H1 (cell line): ENCODE data around the gene TMEM174. TPM values are rescaled to one million over a fixed set of nuclear protein-coding genes. Genes with fewer than 3 reads are reported as not detected.

Experiments
- CTCF ChIA-PET: fragments of 300-600 bp; sonication (Branson Sonifier 250); formaldehyde crosslinking; loops from one replicate; lab custom pipeline; 2021; ENCODE audit not compliant: partially characterized antibody; lab: Charles Lee
- POLR2A ChIA-PET: fragments of 300-600 bp; sonication (Branson Sonifier 250); formaldehyde crosslinking; loops from one replicate; lab custom pipeline; 2021; ENCODE audit warnings: inconsistent platforms; ENCODE audit not compliant: partially characterized antibody; lab: Charles Lee
- DNase-seq, 2 experiments: peaks; one replicate each; pipeline versions ENCODE4 v3.0.0 to v3.0.0-alpha.2; 2010 to 2022; ENCODE audit warnings: low spot score in 2 of 2, low read depth in 1 of 2, mixed read lengths in 1 of 2
- FAIRE-seq: peaks from 2 replicates; lab custom pipeline; 2011; peaks lifted over from hg19 to GRCh38; lab: Jason Lieb, UNC
- H2AFZ ChIP-seq: 2 replicates; pipeline ENCODE4 v1.8.1; 2012; ENCODE audit warnings: low read length, inconsistent platforms
- H2AK5ac ChIP-seq: 2 replicates; pipeline ENCODE4 v1.6.1; 2013; ENCODE audit warnings: low read depth, low read length
- H2BK120ac ChIP-seq: replicated peaks from 2 replicates; pipeline ENCODE3; 2013; ENCODE audit warnings: low read depth, low read length, inconsistent platforms
- H2BK12ac ChIP-seq: 2 replicates; pipeline ENCODE4 v1.6.1; 2013; ENCODE audit warnings: low read depth, low read length
- H2BK15ac ChIP-seq: 2 replicates; pipeline ENCODE4 v1.6.1; 2013; ENCODE audit warnings: low read length
- H2BK20ac ChIP-seq: 2 replicates; pipeline ENCODE4 v1.6.1; 2013; ENCODE audit warnings: low read length
- H2BK5ac ChIP-seq: 2 replicates; pipeline ENCODE4 v1.6.1; 2013; ENCODE audit warnings: low read depth, low read length
- H3K14ac ChIP-seq: 2 replicates; pipeline ENCODE4 v1.6.1; 2013; ENCODE audit warnings: inconsistent platforms; ENCODE audit not compliant: insufficient read length
- H3K18ac ChIP-seq: 2 replicates; pipeline ENCODE4 v1.6.1; 2013; ENCODE audit warnings: low read length; ENCODE audit errors: extremely low read depth
- H3K23ac ChIP-seq: 2 replicates; pipeline ENCODE4 v1.6.1; 2013; ENCODE audit warnings: inconsistent platforms; ENCODE audit not compliant: insufficient read length
- H3K23me2 ChIP-seq: 2 replicates; pipeline ENCODE4 v1.6.1; 2013; ENCODE audit warnings: low read depth, low read length
- H3K27ac ChIP-seq: 2 replicates; pipeline ENCODE4 v1.6.1; 2011; ENCODE audit warnings: low read depth, low read length, inconsistent platforms
- H3K27me3 ChIP-seq, 4 experiments: replicated peaks in 1 of 4; 1 replicate in 1 of 4; 2 replicates in 3 of 4; pipeline versions ENCODE4 v1.6.1 to v1.8.1; 2011 to 2013; ENCODE audit warnings: low read length in 3 of 4, mild to moderate bottlenecking in 3 of 4, inconsistent platforms in 2 of 4, mixed read lengths in 2 of 4, moderate library complexity in 1 of 4; ENCODE audit not compliant: control insufficient read depth in 3 of 4, insufficient read depth in 3 of 4; ENCODE audit errors: extremely low read depth in 1 of 4
- H3K36me3 ChIP-seq, 4 experiments: 2 replicates each; pipeline versions ENCODE4 v1.6.1 to v1.8.1; 2011 to 2013; ENCODE audit warnings: mild to moderate bottlenecking in 4 of 4, low read length in 3 of 4, moderate library complexity in 2 of 4, control low read depth in 1 of 4, inconsistent platforms in 1 of 4; ENCODE audit not compliant: insufficient read depth in 4 of 4, control insufficient read depth in 2 of 4
- H3K4ac ChIP-seq: replicated peaks from 2 replicates; pipeline ENCODE3; 2013; ENCODE audit warnings: low read length, low read depth, mixed read lengths, inconsistent platforms; ENCODE audit not compliant: insufficient read length
- H3K4me1 ChIP-seq, 4 experiments: replicated peaks in 1 of 4; 1 replicate in 1 of 4; 2 replicates in 3 of 4; pipeline versions ENCODE4 v1.6.1 to v1.8.1; 2011 to 2013; ENCODE audit warnings: low read length in 3 of 4, inconsistent platforms in 2 of 4, mixed read lengths in 1 of 4; ENCODE audit not compliant: insufficient read depth in 4 of 4, control insufficient read depth in 3 of 4
- H3K4me2 ChIP-seq, 2 experiments: 2 replicates each; pipeline versions ENCODE4 v1.6.1 to v1.8.1; 2011 to 2013; ENCODE audit warnings: low read depth in 2 of 2, low read length in 2 of 2, control low read depth in 1 of 2, inconsistent platforms in 1 of 2, mild to moderate bottlenecking in 1 of 2; ENCODE audit not compliant: insufficient read depth in 1 of 2
- H3K4me3 ChIP-seq, 4 experiments: fragments of 200-600, 300-600 bp in 1 of 4; sonication (generic), shearing (Covaris generic), sonication (Bioruptor Twin) in 1 of 4; 2 replicates each; pipeline versions ENCODE4 v1.5.1 to v1.8.1; 2011 to 2016; ENCODE audit warnings: low read length in 4 of 4, low read depth in 3 of 4, control low read depth in 2 of 4, inconsistent platforms in 2 of 4, mild to moderate bottlenecking in 2 of 4, mixed read lengths in 1 of 4, moderate library complexity in 1 of 4; ENCODE audit not compliant: insufficient read depth in 2 of 4; ENCODE audit errors: extremely low read depth in 1 of 4
- H3K56ac ChIP-seq: replicated peaks from 2 replicates; pipeline ENCODE3; 2013; ENCODE audit warnings: low read depth, mild to moderate bottlenecking, mixed read lengths, low read length, inconsistent platforms; ENCODE audit not compliant: insufficient read length
- H3K79me1 ChIP-seq: 2 replicates; pipeline ENCODE4 v1.6.1; 2013; ENCODE audit warnings: low read depth, low read length, control low read depth
- H3K79me2 ChIP-seq, 2 experiments: 2 replicates each; pipeline versions ENCODE4 v1.6.1 to v1.8.1; 2012 to 2013; ENCODE audit warnings: low read length in 2 of 2, mild to moderate bottlenecking in 2 of 2, inconsistent platforms in 1 of 2; ENCODE audit not compliant: insufficient read depth in 2 of 2, control insufficient read depth in 1 of 2
- H3K9ac ChIP-seq, 4 experiments: replicated peaks in 1 of 4; 1 replicate in 1 of 4; 2 replicates in 3 of 4; pipeline versions ENCODE4 v1.6.1 to v1.8.1; 2011 to 2013; ENCODE audit warnings: low read depth in 3 of 4, low read length in 3 of 4, control low read depth in 2 of 4, mild to moderate bottlenecking in 2 of 4, moderate library complexity in 2 of 4, inconsistent platforms in 1 of 4; ENCODE audit errors: extremely low read depth in 1 of 4
- H3K9me3 ChIP-seq, 2 experiments: 2 replicates each; pipeline versions ENCODE4 v1.6.1 to v1.8.1; 2012 to 2013; ENCODE audit warnings: mild to moderate bottlenecking in 2 of 2, moderate library complexity in 2 of 2, control low read depth in 1 of 2, inconsistent platforms in 1 of 2, low read depth in 1 of 2, low read length in 1 of 2, mixed read lengths in 1 of 2; ENCODE audit not compliant: insufficient read depth in 2 of 2
- H4K20me1 ChIP-seq, 2 experiments: replicated peaks in 1 of 2; 2 replicates each; pipeline versions ENCODE3 to v1.8.1; 2011 to 2013; ENCODE audit warnings: inconsistent platforms in 2 of 2, low read length in 2 of 2, mild to moderate bottlenecking in 1 of 2; ENCODE audit not compliant: insufficient read depth in 2 of 2, control insufficient read depth in 1 of 2
- H4K5ac ChIP-seq: 2 replicates; pipeline ENCODE4 v1.6.1; 2013; ENCODE audit warnings: low read length, low read depth, mixed read lengths, inconsistent platforms; ENCODE audit not compliant: insufficient read length
- H4K8ac ChIP-seq: 2 replicates; pipeline ENCODE4 v1.8.0; 2013; ENCODE audit warnings: mild to moderate bottlenecking, moderate library complexity, low read length, inconsistent platforms; ENCODE audit not compliant: insufficient read depth; ENCODE audit errors: extremely low read depth
- H4K91ac ChIP-seq: replicated peaks from 2 replicates; pipeline ENCODE3; 2013; ENCODE audit warnings: low read length, mixed read lengths, inconsistent platforms; ENCODE audit not compliant: insufficient read length
- SIN3A ChIP-seq, 2 experiments: IDR thresholded peaks in 1 of 2; conservative IDR thresholded peaks in 1 of 2; 2 replicates each; pipeline ENCODE4 v1.6.1; 2011 to 2012; ENCODE audit warnings: low read length in 2 of 2, improper control_type of control experiment in 1 of 2, low read depth in 1 of 2, mild to moderate bottlenecking in 1 of 2
- WGBS, 2 experiments: shearing (Covaris generic) in 1 of 2; methylation state at CpG; one replicate each; pipeline versions ENCODE4 v1.1.6 to v1.1.7; 2013 to 2015; ENCODE audit warnings: low lambda C conversion rate in 2 of 2, mixed read lengths in 2 of 2, inconsistent platforms in 1 of 2, low coverage in 1 of 2, missing lambda C conversion rate in 1 of 2; ENCODE audit not compliant: insufficient replicate concordance in 2 of 2, insufficient coverage in 1 of 2, insufficient read length in 1 of 2; ENCODE audit errors: extremely low coverage in 1 of 2, missing lambda C conversion rate in 1 of 2; 5-methylcytosine and 5-hydroxymethylcytosine counted together
- polyA plus RNA-seq, 7 experiments: library from polyadenylated mRNA; depleted of rRNA in 3 of 7; stranded (reverse) in 5 of 7; unstranded in 2 of 7; fragments of >200 nt in 5 of 7; fragments of 200-250 nt in 2 of 7; gene quantifications; 1 replicate in 5 of 7; 2 replicates in 1 of 7; 4 replicates in 1 of 7; pipeline versions ENCODE4 v1.2.1 to v1.2.3, GENCODE V29; 2011 to 2013; ENCODE audit warnings: missing spikeins in 2 of 7, mixed read lengths in 2 of 7
- total RNA-seq: library from RNA; stranded (reverse); fragmentation: NEBNext Ultra II Directional; extraction: Animal tissue kit (Norgen Biotek cat#: 25700); gene quantifications from 2 replicates; pipeline ENCODE4 v1.2.1, GENCODE V29; 2021

Gene TMEM174
- total and polyA plus RNA-seq, 2 of the 8 experiments (the other 6 are each of a cell fraction or from before 2014, with no cell fraction given): not detected

GRCh38 chr5:73135021-73135420 is 38.0 kb upstream of the TMEM174 start:
- CTCF ChIA-PET: interaction anchor here (1.0 to 4.7 kb wide), 10 partner anchors 10 to 285 kb away, joined by 3 to 41 read pairs (median 10); partner anchors contain the start of gene TMEM174
- Histone ChIP-seq H2AFZ (0 out of 2 replicates have a peak overlapping the region, but pooled peaks have one; percentile 38), H3K79me2 (no peaks in the 10 kb centered on the region), H4K20me1 (no peaks in the 10 kb centered on the region), H3K4ac (no peak overlapping the region), H2BK5ac (no peak overlapping the region), H3K9ac (no peak overlapping the region), H3K36me3 (no peaks in the 10 kb centered on the region), H3K4me3 (no peak overlapping the region), H4K8ac (no peak overlapping the region), H2BK12ac (no peak overlapping the region; the same call in 1 of the 2 replicates), H3K79me1 (no peaks in the 10 kb centered on the region), H3K56ac (no peak overlapping the region), H3K18ac (no peak overlapping the region), H3K23me2 (no peaks in the 10 kb centered on the region), H3K4me1 (peaks cover 0 to 14% (median 3%) of the 10 kb centered on the region in 4 experiments; a peak in 4 of 7 replicates), H3K14ac (no peak overlapping the region), H3K4me2 (no peak overlapping the region), H2BK120ac (no peak overlapping the region), H4K5ac (no peak overlapping the region), H3K27ac (no peak overlapping the region), H3K9me3 (no peaks in the 10 kb centered on the region), H3K27me3 (no peaks in the 10 kb centered on the region; a peak in 1 of 7 replicates), H2BK15ac (no peak overlapping the region), H2BK20ac (no peak overlapping the region), H4K91ac (no peak overlapping the region), H3K23ac (no peak overlapping the region), H2AK5ac (no peak overlapping the region)
- no peak for TF ChIP-seq SIN3A (conservative IDR thresholded peaks at IDR 0.05 in 1 of 2, IDR thresholded peaks at IDR 0.05 in 1 of 2; ENCODE audit: low read depth in 1 of 2, low read length in 2 of 2)
- FAIRE-seq (no peak), DNase-seq (no peak)
- POLR2A ChIA-PET: interaction anchor here (0.7 to 2.9 kb wide), 3 partner anchors 12 to 353 kb away, joined by 3 to 7 read pairs (median 3); partner anchors contain the start of gene TMEM171
- 81% methylated on average over 3 of the region's 3 CpGs; no CpG with 5 or more reads in 1 of the 2 experiments for WGBS, 2 experiments
